HG02981 (cell line): Measurements from ENCODE around the gene CRHR2.

ENCODE experiments used
- ATAC-seq: cut with Tn5 transposase; IDR thresholded peaks from one replicate; pipeline ENCODE4 v1.9.1; 2021; ENCODE audit warnings: mild to moderate bottlenecking, moderate library complexity; ENCODE audit not compliant: unreplicated experiment

Gene CRHR2

GRCh38 chr7:30707391-30708357 lies 25.4 kb upstream of the CRHR2 start:
- no peak for ATAC-seq

GRCh38 chr7:30706908-30707307 lies 24.7 kb upstream of the CRHR2 start:
- no peak for ATAC-seq

DNA sequence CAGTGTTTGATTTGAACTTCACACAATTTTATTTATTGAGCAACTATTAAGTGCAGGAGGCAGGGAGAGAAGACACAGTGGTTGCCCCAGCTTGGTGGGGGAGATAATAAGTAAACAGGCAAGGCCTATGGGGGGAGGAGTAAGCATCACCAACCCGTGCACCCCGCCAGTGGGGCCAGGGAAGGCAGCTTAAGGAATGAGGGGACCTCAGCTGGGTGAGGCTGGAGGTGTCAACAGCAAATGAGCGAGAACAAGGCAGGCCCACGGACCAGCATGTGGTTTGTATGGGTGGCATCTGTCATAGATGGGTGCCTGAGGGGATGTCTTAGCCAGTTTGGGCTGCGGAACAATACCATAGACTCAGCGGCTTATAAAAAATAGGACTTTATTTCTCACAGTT lies 24.1 kb upstream of the CRHR2 start:
- no peak for ATAC-seq

- no peak for ATAC-seq
These were observed 23.3 kb upstream of the CRHR2 start for GRCh38 chr7:30705596-30705995.

DNA sequence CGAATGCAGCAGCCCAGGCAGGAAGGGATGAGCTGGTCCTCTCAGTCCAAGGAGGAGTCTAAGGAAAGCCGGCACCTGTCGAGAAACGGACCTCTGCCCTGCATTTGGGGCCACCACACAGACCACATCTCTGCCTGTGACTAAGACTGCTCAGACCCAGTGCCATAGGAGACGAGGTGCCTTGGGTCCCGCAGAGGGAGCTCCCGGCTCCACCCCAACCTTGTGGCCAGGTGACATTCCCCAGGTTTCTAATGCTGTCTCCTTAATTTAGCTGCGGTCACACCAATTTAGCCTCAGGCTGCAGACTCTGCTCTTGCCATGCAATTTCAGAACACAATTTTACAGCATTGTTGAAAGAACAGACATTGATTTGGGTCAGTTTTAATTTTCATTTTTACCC lies 22.8 kb upstream of the CRHR2 start:
- no peak for ATAC-seq

- ATAC-seq, result no peak
These were observed 21.5 kb upstream of the CRHR2 start for GRCh38 chr7:30703756-30704155.

- no peak for ATAC-seq
These were observed 19.9 kb upstream of the CRHR2 start for GRCh38 chr7:30702200-30702599.

GRCh38 chr7:30700941-30701340 lies 18.7 kb upstream of the CRHR2 start:
- ATAC-seq, result no peak

GRCh38 chr7:30699706-30700495 lies 17.6 kb upstream of the CRHR2 start:
- ATAC-seq, result no peak

DNA sequence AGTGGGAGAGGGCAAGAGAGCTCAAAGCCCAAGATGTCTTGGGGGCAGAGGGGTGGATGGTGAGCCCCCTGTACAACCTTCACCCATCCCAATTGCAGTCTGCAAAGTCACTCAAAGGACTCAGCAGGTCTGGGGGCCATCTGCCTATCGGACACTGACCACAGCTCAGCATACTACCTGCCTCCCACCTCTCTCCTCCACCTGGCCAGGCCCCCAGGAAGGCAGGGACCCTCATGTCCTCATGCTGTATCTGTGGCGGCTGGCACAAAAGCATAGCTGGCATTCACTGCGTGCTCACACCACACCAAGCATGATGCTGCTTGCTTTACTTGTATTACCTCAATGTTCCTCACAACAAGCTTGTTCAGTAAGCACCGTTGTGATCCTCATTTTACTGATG lies 16.2 kb upstream of the CRHR2 start:
- no peak for ATAC-seq

GRCh38 chr7:30697719-30698460 lies 15.6 kb upstream of the CRHR2 start:
- ATAC-seq, result no peak

- ATAC-seq, result no peak
These were observed 12.8 kb upstream of the CRHR2 start for GRCh38 chr7:30694774-30695721.

- no peak for ATAC-seq
These were observed 12.0 kb upstream of the CRHR2 start for GRCh38 chr7:30694218-30694745.

GRCh38 chr7:30692882-30693281 lies 10.6 kb upstream of the CRHR2 start:
- no peak for ATAC-seq

- no peak for ATAC-seq
These were observed 10.2 kb upstream of the CRHR2 start for GRCh38 chr7:30692438-30692837.

DNA sequence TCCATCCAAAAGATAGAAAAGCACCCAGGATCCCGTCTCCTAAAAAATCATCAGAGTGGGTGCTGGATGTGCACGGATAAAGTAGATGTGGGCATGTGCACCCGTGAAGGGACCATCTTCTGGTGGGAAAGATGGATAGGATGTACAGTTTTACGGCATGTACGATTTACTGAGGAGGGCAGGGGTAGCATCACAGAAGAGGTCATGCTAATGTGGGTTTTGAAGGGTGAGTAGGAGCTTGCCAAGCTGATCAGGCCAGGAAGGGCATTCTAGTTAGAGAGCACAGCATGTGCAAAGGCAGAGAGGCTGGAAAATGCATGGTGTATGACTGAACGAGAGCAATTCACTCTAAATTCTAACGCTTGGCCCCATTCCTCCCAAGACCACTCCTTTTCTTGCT lies 7.8 kb upstream of the CRHR2 start:
- no peak for ATAC-seq

- no peak for ATAC-seq
These were observed 6.5 kb upstream of the CRHR2 start for GRCh38 chr7:30688718-30689221.

- no peak for ATAC-seq
These were observed 5.3 kb upstream of the CRHR2 start for GRCh38 chr7:30687604-30688003.

DNA sequence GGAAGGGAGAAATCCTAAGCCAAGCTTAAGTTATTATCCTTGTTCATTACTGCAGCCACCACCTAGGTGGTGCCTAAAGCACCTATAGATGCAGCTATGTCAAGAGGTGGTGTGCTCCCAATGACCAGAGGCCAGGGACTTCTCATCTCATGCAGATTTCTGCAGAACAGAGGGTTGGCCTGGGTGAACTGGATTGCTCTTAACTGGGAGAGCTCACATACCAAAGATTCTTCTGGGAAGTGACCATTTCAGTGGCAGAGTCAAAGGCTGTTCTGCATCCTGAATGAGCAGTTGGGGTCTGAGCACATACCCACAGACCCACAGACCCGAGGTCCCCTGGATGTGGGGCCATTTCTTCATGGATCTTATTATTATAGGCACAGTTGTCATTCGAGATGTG lies 2.1 kb upstream of the CRHR2 start:
- no peak for ATAC-seq

GRCh38 chr7:30683816-30684215 lies 1.6 kb upstream of the CRHR2 start:
- no peak for ATAC-seq
